ENCODE measurements around the gene IFT122.

Gene IFT122

DNA sequence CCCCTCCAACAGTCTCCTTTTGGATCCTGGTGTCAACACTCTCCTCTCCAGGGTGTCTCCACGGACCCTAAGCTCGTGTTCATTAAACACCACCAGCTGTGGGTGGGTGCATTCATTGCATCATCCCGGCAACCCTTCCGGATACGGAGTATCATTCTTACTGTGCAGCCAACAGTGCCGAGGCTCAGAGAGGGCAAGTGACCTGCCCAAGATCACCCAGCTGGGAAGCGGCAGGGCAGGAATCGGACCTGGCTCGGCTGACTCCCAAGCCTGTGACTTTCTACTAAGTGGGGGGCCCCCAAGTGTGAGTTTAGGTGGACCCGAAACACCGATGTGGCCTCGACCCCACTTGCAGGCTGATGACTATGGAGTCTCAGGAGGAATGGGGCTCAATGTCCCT is 123.3 kb downstream of the IFT122 start:
- DNase-seq: no peak

DNA sequence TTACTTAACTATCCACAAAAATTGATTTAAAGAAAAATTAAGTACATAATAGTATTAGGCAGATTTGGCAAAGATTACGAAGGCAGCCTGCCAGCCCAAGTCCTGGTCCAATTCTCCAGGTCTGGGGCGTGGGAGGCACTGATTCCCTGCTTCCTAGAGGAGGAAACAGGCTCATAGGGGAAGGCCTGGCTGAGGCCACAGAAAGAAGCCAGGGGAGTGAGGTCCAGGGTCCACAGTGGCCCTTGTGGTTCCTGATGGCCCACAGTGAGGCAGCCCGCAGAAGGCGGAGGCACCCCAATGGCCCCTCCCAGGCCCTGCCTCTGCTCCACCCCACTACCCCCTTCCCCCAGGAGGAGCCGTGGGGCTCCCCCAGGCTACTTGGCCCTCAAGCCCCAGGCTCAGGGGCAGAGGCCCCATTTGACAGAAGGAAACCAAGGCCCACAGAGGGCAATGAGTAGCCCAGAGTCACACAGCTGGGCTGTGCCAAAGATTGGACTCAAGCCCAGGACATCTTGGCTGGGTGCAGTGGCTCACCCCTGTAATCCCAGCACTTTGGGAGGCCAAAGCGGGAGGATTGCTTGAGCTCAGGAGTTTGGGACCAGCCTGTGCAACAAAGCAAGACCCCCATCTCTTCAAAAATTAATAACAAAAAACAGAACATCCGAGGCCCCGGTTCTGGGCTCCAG is 124.0 kb downstream of the IFT122 start:
- no peak for DNase-seq

DNA sequence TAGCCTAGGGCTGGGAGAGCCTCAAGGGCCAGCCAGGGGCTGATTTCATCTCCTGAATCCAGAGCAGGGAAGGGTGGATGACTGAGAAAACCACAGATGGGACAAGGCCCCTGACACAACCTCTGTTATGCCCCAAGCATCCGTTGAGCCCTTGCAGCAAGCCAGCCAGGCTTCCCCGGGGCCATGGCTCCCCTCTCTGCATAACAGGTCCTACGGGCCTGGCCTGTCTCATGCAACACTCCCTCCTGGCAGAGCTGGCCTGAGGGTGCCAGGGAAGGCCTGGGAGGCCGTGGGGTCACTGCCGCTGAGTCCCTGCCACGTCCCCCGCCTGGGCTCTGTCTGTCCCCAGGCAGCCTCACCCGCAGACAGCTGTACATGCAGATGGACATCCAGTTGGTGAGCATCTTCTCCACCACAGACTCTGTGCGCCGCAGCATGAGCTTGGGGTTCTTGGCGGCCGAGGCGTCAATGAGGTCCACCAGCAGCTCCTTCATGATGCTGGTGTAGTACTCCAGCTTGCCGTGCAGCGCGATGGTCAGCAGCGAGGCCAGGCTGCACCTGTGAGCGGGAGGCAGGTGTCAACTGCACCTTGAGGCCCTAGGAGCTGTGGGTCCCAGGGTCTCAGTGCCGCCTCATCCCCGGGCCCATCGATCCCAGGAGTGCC is 125.1 kb downstream of the IFT122 start:
- DNase-seq: no peak

DNA sequence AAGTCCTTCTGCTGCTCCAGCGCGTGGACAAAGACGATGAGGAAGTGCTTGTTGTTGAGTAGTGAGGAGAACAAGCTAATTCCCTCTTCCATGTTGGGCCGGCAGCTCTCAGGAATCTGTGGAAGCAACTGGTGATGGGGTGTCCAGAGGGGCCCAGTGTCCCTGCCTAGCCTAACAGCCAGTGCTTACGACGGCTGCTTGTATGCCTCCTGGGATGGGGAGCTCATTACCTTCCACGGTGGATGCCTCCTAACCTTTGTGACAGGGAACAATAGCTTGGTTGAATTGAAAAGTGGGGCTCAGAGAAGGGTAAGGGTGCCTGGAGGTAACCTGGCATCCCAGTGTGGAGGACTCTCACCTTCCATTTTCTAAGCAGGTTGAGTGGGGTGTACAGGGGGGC is 125.9 kb downstream of the IFT122 start:
- no peak for DNase-seq

DNA sequence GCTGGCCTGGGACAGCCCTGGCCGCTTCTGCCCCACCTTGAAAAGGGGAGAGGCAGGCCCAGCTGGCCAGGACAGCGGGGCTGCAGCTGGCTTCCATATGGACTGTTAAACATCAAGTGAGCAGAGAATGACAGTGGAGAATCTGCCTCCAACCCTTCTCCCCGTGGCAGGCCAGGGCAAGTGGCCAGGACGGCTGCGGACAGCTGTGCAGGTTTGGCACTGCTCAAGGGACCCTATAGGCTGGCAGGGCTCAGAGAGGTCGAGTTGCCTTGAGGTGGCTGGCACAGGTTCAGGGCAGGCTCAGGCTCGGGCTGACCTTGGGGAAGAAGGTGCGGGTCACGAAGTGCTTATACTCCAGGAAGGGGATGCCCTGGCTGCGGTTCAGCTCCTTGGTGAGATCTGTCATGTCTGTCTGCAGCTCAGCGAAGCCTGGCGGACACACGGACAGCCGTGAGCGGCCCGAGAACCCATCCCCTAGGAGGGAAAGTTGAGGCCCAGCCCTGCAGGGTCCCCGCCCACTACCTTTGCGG is 127.2 kb downstream of the IFT122 start:
- no peak for DNase-seq

DNA sequence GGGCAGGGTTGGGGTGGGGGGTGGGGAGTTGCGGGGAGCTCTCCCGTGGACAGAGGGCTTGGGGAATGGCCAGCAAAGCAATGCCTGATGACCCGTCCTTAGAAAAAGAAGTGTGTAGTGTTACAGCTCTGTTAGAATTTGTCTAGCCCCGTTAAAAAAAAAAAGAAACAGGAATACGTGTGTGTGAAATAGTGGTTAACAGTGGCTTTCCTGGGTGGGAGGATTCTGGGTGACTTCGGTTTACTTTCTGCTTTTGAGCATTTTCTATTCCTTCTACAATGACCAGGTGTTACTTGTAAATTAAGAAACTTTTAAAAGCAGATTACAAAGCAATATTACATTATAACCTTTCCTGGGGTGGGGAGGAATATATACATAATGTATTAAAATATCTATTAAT is 127.9 kb downstream of the IFT122 start:
- no peak for DNase-seq

DNA sequence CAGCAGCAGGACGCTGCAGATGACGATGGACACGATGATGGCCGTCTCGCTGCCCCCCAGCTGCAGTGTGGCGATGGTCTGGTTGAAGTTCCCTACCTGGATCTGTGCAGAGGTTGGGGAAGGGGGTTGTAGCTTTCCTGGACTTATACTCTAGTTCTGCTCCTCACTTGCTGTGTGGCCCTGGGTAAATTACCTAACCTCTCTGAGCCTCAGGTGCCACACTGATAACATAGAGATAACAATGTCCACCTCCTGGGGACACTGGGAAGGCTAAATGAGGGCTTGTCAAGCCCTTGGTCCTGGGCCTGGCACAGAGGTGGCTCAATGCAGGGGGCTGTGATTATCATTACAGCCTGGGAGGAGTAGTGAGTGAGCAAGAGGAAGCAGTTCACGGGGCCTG is 129.8 kb downstream of the IFT122 start:
- no peak for DNase-seq
